ENCODE measurements around the gene SUFU.
"Not testable (repeated sequence)": the region's sequence is repeated elsewhere in the genome, so short reads cannot be mapped to it uniquely, and the experiment has no call there.

The SUFU gene

DNA sequence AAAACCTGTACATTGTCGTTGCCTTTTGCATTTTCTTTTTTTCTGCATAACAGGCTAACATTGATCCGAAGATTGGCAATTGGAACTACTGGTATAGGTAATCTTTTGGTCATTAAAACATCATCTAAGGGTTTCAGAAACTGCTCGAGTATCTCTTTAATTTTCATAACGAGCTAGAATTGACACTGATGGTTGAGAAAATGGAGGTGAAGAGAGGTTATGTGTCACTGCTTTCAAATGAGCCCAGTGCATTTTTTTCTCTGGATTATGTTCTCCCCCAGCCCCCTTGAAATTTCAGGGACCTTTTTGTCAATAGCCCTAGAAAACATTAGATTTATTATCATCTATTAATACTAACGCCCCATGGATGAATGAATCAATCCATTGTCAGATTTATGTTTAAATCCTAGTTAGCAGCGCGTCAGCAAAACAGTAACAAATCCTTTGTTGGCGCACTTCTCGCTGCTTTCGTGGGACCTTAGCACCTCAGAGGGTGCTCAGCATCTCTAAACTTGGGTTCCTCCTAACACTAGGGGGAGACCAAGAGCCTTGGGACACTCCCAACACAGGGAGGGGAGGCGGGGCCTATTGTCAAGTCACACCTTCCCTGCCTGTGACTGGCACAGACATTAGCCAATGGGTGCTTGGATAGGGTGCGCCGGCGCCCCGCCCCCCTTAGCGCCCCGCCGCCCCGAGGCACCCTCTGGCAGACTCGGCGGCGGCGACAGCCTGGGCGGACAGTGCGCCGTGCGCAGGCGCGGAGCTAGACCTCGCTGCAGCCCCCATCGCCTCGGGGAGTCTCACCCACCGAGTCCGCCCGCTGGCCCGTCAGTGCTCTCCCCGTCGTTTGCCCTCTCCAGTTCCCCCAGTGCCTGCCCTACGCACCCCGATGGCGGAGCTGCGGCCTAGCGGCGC is at the start of gene SUFU:
SUFU (plus strand) TSS at position 709 of the 915 bp plus-strand sequence; CDS start at position 890, 181 bp downstream.
- peak; percentile 98 for DNase-seq (ENCODE audit: low spot score)
- TF ChIP-seq, protein P1, sequence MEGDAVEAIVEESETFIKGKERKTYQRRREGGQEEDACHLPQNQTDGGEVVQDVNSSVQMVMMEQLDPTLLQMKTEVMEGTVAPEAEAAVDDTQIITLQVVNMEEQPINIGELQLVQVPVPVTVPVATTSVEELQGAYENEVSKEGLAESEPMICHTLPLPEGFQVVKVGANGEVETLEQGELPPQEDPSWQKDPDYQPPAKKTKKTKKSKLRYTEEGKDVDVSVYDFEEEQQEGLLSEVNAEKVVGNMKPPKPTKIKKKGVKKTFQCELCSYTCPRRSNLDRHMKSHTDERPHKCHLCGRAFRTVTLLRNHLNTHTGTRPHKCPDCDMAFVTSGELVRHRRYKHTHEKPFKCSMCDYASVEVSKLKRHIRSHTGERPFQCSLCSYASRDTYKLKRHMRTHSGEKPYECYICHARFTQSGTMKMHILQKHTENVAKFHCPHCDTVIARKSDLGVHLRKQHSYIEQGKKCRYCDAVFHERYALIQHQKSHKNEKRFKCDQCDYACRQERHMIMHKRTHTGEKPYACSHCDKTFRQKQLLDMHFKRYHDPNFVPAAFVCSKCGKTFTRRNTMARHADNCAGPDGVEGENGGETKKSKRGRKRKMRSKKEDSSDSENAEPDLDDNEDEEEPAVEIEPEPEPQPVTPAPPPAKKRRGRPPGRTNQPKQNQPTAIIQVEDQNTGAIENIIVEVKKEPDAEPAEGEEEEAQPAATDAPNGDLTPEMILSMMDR (IDR thresholded peaks at IDR 0.05; ENCODE audit: extremely low read depth, insufficient read depth, missing control alignments) = peak; percentile 85
- in situ Hi-C loops (cut with MboI; ENCODE audit: low pct_unique_long_range_greater_than_20kb, low sequenced_read_pairs, unreplicated experiment) = no loop called here

- DNase-seq (ENCODE audit: low spot score); in situ Hi-C loops (cut with MboI; ENCODE audit: low pct_unique_long_range_greater_than_20kb, low sequenced_read_pairs, unreplicated experiment): not testable (repeated sequence)
Observed at GRCh38 chr10:102454662-102455487, 48.9 kb upstream of the SUFU start.

GRCh38 chr10:102455893-102456471 is 47.8 kb upstream of the SUFU start:
- DNase-seq (ENCODE audit: low spot score) = no peak
- in situ Hi-C loops (cut with MboI; ENCODE audit: low pct_unique_long_range_greater_than_20kb, low sequenced_read_pairs, unreplicated experiment) = no loop called here
- TF ChIP-seq, protein P1 (IDR thresholded peaks at IDR 0.05; ENCODE audit: extremely low read depth, insufficient read depth, missing control alignments) = no peak

DNA sequence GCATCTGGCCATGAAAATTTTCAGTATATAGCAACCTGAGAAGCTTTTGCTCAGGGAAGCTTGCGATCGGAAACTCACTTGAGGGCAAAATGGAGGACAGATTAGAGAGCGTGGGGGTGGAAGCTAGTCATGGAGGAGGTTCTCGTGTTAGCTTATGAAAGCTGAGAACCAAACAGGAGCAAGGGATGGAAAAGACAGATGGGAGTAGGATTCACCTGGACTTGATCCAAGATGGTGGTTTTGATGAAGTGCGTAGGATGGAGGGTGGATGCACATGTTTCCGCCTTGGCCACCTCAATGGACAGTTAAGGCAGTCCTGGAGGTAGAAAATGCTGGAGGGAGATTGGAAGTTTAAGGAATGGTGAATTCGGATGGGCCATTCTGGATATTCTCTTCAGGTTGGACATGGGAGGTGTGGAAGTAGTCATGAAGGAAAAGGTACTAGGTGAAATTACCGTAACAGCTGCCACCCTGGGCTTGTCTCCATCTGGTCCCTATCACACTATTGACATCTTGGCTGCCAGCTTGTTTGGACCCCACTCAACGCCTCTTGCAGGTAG is 46.1 kb upstream of the SUFU start:
- in situ Hi-C loops (cut with MboI; ENCODE audit: low pct_unique_long_range_greater_than_20kb, low sequenced_read_pairs, unreplicated experiment) = no loop called here
- TF ChIP-seq, protein P1 (IDR thresholded peaks at IDR 0.05; ENCODE audit: extremely low read depth, insufficient read depth, missing control alignments) = no peak
- DNase-seq (ENCODE audit: low spot score) = no peak

DNA sequence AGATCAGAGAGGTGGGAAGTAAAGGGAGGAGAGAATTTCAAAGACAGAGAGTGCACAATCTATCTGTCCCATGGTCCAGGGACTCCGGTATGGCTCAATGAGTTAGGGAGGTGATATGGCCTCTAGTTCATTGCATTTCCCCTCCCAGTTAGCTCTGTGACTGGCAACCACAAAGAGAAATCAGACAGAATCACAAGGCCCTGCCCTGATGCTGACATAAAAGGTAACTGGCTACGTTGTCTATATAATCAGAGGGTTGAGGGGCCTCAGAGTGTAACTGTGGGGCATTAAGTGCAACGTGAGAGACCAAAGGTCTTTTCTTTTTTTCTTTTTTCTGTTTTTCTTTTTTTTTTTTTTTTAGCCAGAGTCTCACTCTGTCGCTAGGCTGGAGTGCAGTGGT is 45.1 kb upstream of the SUFU start:
- TF ChIP-seq, protein P1 (IDR thresholded peaks at IDR 0.05; ENCODE audit: extremely low read depth, insufficient read depth, missing control alignments) = no peak
- in situ Hi-C loops (cut with MboI; ENCODE audit: low pct_unique_long_range_greater_than_20kb, low sequenced_read_pairs, unreplicated experiment) = no loop called here
- no peak for DNase-seq (ENCODE audit: low spot score)

DNA sequence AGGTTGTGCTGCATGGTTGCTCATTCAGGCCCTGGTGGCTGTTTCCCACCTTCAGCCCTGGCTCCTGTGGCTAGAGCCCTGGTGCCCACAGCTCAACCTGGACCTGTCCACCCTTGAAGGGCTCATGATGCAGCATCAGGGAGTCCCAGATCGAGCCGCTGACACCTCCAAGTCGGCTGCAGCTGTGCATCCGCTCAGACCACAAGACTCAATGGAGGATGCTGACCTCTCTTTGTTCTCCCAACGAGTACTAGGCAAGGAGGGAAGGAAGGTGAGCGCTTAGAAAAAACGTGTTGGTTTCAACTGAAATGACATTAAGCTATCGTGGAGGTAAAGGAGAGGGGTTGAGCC is 43.0 kb upstream of the SUFU start:
- in situ Hi-C loops (cut with MboI; ENCODE audit: low pct_unique_long_range_greater_than_20kb, low sequenced_read_pairs, unreplicated experiment) = no loop called here
- no peak for DNase-seq (ENCODE audit: low spot score)
- TF ChIP-seq, protein P1 (IDR thresholded peaks at IDR 0.05; ENCODE audit: extremely low read depth, insufficient read depth, missing control alignments) = no peak

All from GM13977 (cell line).